OCI-LY1 (cell line): ENCODE results near the gene CHN1.

Source experiments
- H2AFZ ChIP-seq: fragments of 200-600 bp; sonication (generic), shearing (Covaris generic); 2 replicates; pipeline ENCODE4 v1.6.0; 2014; ENCODE audit warnings: antibody characterized with exemption, mild to moderate bottlenecking, low read length
- H3F3A ChIP-seq: fragments of 200-600 bp; sonication (generic), shearing (Covaris generic); 2 replicates; pipeline ENCODE4 v1.6.0; 2014; ENCODE audit warnings: mild to moderate bottlenecking, antibody characterized with exemption, low read length, moderate library complexity; ENCODE audit not compliant: insufficient read depth
- H3K27ac ChIP-seq: fragments of 200-600 bp; sonication (generic); 2 replicates; pipeline ENCODE4 v1.5.1; 2014; ENCODE audit warnings: low read length, mixed run types, mild to moderate bottlenecking, low read depth; ENCODE audit not compliant: poor library complexity, severe bottlenecking
- H3K27me3 ChIP-seq: fragments of 200-600 bp; sonication (generic); 2 replicates; pipeline ENCODE4 v1.6.0; 2014; ENCODE audit warnings: antibody characterized with exemption, mild to moderate bottlenecking, low read length, moderate library complexity; ENCODE audit not compliant: insufficient read depth
- H3K36me3 ChIP-seq: fragments of 200-600 bp; sonication (generic); 2 replicates; pipeline ENCODE4 v1.6.1; 2014; ENCODE audit warnings: mild to moderate bottlenecking, antibody characterized with exemption, low read length, moderate library complexity, mixed read lengths; ENCODE audit not compliant: insufficient read depth
- H3K4me1 ChIP-seq: fragments of 200-600 bp; sonication (generic); 2 replicates; pipeline ENCODE4 v1.5.1; 2014; ENCODE audit warnings: mild to moderate bottlenecking, low read length, moderate library complexity; ENCODE audit not compliant: insufficient read depth, severe bottlenecking
- H3K4me2 ChIP-seq: fragments of 200-600 bp; sonication (generic), shearing (Covaris generic); 2 replicates; pipeline ENCODE4 v1.6.1; 2014; ENCODE audit warnings: low read length
- H3K4me3 ChIP-seq: fragments of 200-600 bp; sonication (generic); 2 replicates; pipeline ENCODE4 v1.5.1; 2014; ENCODE audit warnings: low read length, low read depth, mild to moderate bottlenecking, mixed read lengths; ENCODE audit not compliant: poor library complexity, severe bottlenecking
- H3K79me2 ChIP-seq: fragments of 200-600 bp; shearing (Covaris generic); 2 replicates; pipeline ENCODE4 v1.6.1; 2016; ENCODE audit warnings: mixed run types, low read length, mixed read lengths; ENCODE audit not compliant: insufficient read depth
- H3K9ac ChIP-seq: fragments of 200-600 bp; sonication (generic), shearing (Covaris generic); 2 replicates; pipeline ENCODE4 v1.6.1; 2014; ENCODE audit warnings: mild to moderate bottlenecking, low read length, mixed read lengths
- H3K9me2 ChIP-seq: fragments of 200-600 bp; sonication (generic), shearing (Covaris generic); 2 replicates; pipeline ENCODE4 v1.6.1; 2014; ENCODE audit warnings: low read depth, mild to moderate bottlenecking, low read length, mixed read lengths
- H3K9me3 ChIP-seq: fragments of 200-600 bp; shearing (Covaris generic); 2 replicates; pipeline ENCODE4 v1.6.1; 2014; ENCODE audit warnings: low read length, mixed read lengths
- H4K20me1 ChIP-seq: fragments of 200-600 bp; sonication (generic), shearing (Covaris generic); 2 replicates; pipeline ENCODE4 v1.6.0; 2016; ENCODE audit warnings: mild to moderate bottlenecking, low read length; ENCODE audit not compliant: insufficient read depth
- EZH2 ChIP-seq: fragments of 200-600 bp; sonication (generic), shearing (Covaris generic); IDR thresholded peaks from 2 replicates; pipeline ENCODE4 v1.8.0; 2017; ENCODE audit warnings: borderline replicate concordance, mixed run types, mild to moderate bottlenecking, antibody characterized with exemption, low read length, moderate library complexity, mixed read lengths
- TF ChIP-seq, protein P1 (sequence below): fragments of 200-600 bp; sonication (generic), shearing (Covaris generic); IDR thresholded peaks from 2 replicates; pipeline ENCODE4 v1.5.1; 2017; ENCODE audit warnings: mild to moderate bottlenecking, antibody characterized with exemption, low read length, moderate library complexity, mixed read lengths

CHN1 gene

DNA sequence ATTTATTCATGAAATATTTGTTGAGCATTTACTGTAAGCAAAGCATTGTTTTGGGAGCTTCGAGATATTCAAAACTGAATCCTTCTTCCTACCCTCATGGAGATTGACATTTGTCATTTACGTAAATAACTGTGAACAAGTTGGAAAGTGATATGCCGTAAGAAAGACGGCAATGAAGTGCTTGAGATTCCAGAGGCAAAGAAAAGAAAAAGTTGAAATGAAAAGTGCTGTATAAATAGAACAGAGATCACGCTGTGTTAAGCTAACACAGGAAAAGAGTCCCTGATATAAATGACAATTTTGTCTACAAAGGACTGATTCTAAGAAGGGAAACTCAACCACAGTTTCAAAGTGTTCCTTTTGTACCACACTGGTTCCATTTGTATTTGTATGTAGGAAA lies 242.7 kb downstream of the CHN1 start:
- no peaks in the 10 kb centered on the region for H3K27me3 ChIP-seq
- H3F3A ChIP-seq = no peaks in the 10 kb centered on the region
- no peak overlapping the region for H2AFZ ChIP-seq
- no peaks in the 10 kb centered on the region for H4K20me1 ChIP-seq
- H3K9me2 ChIP-seq = no peaks in the 10 kb centered on the region
- no peaks in the 10 kb centered on the region for H3K79me2 ChIP-seq
- H3K36me3 ChIP-seq = no peaks in the 10 kb centered on the region
- H3K9ac ChIP-seq = no peak overlapping the region
- no peak overlapping the region for H3K4me2 ChIP-seq
- H3K27ac ChIP-seq = no peak overlapping the region
- TF ChIP-seq EZH2 = no peak
- TF ChIP-seq, protein P1, sequence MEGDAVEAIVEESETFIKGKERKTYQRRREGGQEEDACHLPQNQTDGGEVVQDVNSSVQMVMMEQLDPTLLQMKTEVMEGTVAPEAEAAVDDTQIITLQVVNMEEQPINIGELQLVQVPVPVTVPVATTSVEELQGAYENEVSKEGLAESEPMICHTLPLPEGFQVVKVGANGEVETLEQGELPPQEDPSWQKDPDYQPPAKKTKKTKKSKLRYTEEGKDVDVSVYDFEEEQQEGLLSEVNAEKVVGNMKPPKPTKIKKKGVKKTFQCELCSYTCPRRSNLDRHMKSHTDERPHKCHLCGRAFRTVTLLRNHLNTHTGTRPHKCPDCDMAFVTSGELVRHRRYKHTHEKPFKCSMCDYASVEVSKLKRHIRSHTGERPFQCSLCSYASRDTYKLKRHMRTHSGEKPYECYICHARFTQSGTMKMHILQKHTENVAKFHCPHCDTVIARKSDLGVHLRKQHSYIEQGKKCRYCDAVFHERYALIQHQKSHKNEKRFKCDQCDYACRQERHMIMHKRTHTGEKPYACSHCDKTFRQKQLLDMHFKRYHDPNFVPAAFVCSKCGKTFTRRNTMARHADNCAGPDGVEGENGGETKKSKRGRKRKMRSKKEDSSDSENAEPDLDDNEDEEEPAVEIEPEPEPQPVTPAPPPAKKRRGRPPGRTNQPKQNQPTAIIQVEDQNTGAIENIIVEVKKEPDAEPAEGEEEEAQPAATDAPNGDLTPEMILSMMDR = no peak
- H3K4me1 ChIP-seq = peaks cover 9% of the 10 kb centered on the region
- no peaks in the 10 kb centered on the region for H3K9me3 ChIP-seq
- no peak overlapping the region for H3K4me3 ChIP-seq

DNA sequence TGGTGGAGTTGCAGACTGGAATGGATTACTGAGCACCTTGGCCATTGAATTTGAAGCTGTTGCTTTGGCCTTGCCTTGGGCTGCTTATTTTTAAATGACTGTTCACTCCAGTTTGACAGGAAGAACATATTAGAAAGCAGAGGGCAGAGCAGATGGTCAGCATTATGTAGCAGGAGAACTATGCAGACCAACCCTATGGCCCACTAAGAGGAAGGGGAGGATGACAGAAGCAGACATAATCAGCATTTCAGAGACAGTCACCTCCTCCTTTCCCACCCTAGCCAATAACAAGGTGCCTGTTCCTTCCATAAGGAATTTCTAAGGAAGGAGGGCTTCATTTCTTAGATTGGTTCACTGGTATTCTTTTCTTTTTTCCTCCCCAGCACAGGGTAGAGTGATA lies 243.3 kb downstream of the CHN1 start:
- H3K9me3 ChIP-seq = no peaks in the 10 kb centered on the region
- H4K20me1 ChIP-seq = no peaks in the 10 kb centered on the region
- no peak overlapping the region for H3K27ac ChIP-seq
- H3K4me1 ChIP-seq = peaks cover 9% of the 10 kb centered on the region
- H3K4me3 ChIP-seq = no peak overlapping the region
- no peak overlapping the region for H3K9ac ChIP-seq
- no peaks in the 10 kb centered on the region for H3K79me2 ChIP-seq
- H2AFZ ChIP-seq = no peak overlapping the region
- no peaks in the 10 kb centered on the region for H3F3A ChIP-seq
- H3K27me3 ChIP-seq = no peaks in the 10 kb centered on the region
- no peaks in the 10 kb centered on the region for H3K36me3 ChIP-seq
- H3K4me2 ChIP-seq = no peak overlapping the region
- no peak for TF ChIP-seq EZH2
- TF ChIP-seq, protein P1 = no peak
- H3K9me2 ChIP-seq = no peaks in the 10 kb centered on the region

DNA sequence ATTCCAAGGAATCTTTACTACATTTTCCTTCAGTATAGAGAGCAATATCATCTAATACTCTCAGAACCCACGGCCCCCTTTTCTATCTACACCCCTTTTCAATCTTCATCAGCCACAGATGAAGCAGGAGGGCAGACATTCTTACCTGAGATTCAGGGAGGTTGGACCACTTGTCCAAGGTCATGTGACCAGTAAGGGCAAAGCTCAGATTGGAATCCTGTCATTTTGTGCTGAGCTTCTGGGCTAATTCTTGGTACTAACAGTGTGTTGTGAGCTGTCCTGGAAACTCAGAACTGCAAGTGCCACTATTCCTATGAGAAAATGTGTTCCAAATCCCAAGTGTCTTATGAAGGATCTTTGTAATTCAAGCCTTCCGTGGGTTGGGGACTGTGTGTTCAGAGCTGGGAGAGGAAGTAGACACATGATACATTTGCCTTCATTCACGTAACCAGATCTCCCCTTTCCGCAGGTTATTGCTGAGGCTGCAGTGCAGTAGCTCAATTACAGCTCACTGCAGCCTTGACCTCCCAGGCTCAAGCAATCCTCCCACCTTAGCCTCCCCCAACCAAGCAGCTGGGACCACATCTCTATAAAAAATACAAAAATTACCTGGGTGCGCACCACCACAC lies 244.2 kb downstream of the CHN1 start:
- Histone ChIP-seq H3K4me2 (no peak overlapping the region), H3K9me2 (no peaks in the 10 kb centered on the region), H3F3A (no peaks in the 10 kb centered on the region), H3K9me3 (no peaks in the 10 kb centered on the region), H3K36me3 (no peaks in the 10 kb centered on the region), H3K9ac (no peak overlapping the region), H4K20me1 (no peaks in the 10 kb centered on the region), H2AFZ (no peak overlapping the region), H3K79me2 (no peaks in the 10 kb centered on the region), H3K4me3 (no peak overlapping the region), H3K4me1 (peaks cover 9% of the 10 kb centered on the region), H3K27ac (no peak overlapping the region), H3K27me3 (no peaks in the 10 kb centered on the region)
- TF ChIP-seq EZH2 = no peak
- TF ChIP-seq, protein P1 = no peak
